GM12875 (cell line): ENCODE results near the gene RABGAP1.
A peak's percentile ranks its signal among the peaks of the same experiment; 100 is the strongest.

Source experiments
- H3K4me3 ChIP-seq: one replicate; pipeline ENCODE4 v1.5.1; 2011; ENCODE audit warnings: low read depth, low read length, control low read depth
- TF ChIP-seq, protein P1 (sequence below): IDR thresholded peaks from 2 replicates; pipeline ENCODE4 v1.5.1; 2011; ENCODE audit warnings: low read depth, mild to moderate bottlenecking, control low read depth, inconsistent platforms, low read length, moderate library complexity, borderline replicate concordance; ENCODE audit not compliant: insufficient read depth

RABGAP1 gene

DNA sequence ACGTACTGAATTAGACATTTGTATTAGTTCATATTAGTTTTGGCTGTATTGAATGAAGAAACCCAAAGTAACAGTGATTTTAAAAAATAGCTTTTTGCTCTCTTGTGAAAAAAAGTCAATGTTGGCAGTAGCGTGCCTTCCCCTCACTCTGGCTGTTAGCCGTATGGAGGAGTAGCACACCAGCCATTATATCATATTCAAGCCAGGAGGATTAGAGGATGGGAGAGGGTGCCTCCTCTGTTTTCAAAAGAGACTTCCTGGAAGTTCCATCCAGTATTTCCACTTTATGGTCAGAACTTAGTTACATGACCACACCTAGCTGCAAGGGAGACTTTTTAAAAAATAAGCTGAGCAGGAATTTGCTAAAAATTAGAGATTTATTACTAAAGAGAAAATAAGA lies 133.8 kb downstream of the RABGAP1 start:
- H3K4me3 ChIP-seq = no peak overlapping the region
- TF ChIP-seq, protein P1, sequence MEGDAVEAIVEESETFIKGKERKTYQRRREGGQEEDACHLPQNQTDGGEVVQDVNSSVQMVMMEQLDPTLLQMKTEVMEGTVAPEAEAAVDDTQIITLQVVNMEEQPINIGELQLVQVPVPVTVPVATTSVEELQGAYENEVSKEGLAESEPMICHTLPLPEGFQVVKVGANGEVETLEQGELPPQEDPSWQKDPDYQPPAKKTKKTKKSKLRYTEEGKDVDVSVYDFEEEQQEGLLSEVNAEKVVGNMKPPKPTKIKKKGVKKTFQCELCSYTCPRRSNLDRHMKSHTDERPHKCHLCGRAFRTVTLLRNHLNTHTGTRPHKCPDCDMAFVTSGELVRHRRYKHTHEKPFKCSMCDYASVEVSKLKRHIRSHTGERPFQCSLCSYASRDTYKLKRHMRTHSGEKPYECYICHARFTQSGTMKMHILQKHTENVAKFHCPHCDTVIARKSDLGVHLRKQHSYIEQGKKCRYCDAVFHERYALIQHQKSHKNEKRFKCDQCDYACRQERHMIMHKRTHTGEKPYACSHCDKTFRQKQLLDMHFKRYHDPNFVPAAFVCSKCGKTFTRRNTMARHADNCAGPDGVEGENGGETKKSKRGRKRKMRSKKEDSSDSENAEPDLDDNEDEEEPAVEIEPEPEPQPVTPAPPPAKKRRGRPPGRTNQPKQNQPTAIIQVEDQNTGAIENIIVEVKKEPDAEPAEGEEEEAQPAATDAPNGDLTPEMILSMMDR = no peak

DNA sequence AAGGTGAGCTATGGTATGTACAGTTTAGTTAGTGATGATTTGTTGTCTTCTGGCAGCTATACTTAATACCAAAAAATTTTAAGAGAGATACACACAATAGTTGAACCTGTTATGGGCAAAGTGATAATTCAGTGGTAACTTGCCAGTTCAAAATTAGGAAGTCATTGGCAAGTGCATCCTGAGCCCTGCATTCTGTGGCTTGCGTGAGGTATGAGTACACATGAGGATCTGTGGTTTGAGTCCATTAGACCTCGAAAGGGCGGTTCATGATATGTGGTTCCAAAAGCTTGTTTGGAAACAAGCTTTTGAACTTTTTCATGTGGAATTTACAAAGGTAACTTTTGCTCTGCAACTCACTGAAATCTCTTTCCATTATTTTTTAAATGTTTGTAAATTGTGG lies 139.6 kb downstream of the RABGAP1 start:
- H3K4me3 ChIP-seq = no peak overlapping the region
- TF ChIP-seq, protein P1 = no peak

- TF ChIP-seq, protein P1 = peak; percentile 38; the same call in 1 of the 2 replicates
- no peak overlapping the region for H3K4me3 ChIP-seq
Measured at GRCh38 chr9:123081824-123082223, 141.0 kb downstream of the RABGAP1 start.

GRCh38 chr9:123083680-123084079 lies 142.9 kb downstream of the RABGAP1 start:
- no peak overlapping the region for H3K4me3 ChIP-seq
- TF ChIP-seq, protein P1 = no peak

- no peak overlapping the region for H3K4me3 ChIP-seq
- TF ChIP-seq, protein P1 = no peak
Measured at GRCh38 chr9:123084256-123084655, 143.4 kb downstream of the RABGAP1 start.

DNA sequence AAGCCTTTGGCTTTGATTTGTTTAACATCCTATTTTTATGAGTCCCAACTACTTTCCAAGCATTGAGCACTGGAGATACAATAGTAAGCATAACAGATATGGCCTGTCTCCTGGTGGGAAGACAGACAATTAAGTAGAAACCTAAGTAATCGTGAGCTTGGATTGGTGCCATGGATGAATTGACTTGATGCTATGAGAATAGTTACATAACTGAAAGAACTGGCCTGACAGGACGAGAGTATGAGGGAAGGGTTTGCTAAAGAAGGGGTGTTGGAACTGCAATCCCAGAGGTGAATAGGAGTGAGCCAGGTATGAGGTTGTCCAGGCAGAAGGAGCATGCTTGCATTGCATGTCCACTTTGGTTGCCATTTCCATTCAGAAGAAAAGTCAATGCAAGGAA lies 145.1 kb downstream of the RABGAP1 start:
- no peak overlapping the region for H3K4me3 ChIP-seq
- TF ChIP-seq, protein P1 = no peak

GRCh38 chr9:123087359-123087888 lies 146.6 kb downstream of the RABGAP1 start:
- H3K4me3 ChIP-seq = no peak overlapping the region
- TF ChIP-seq, protein P1 = no peak
